C4-2B (cell line): ENCODE data around the gene RPL36.

Experiments used
- H3K27ac ChIP-seq: fragments of 450-650 bp; 2 replicates; pipeline ENCODE4 v1.5.1; 2017
- CTCF ChIP-seq: fragments of 450-650 bp; conservative IDR thresholded peaks from 2 replicates; pipeline ENCODE4 v1.5.1; 2017; ENCODE audit warnings: mild to moderate bottlenecking
- ZFX ChIP-seq: fragments of 450-650 bp; IDR thresholded peaks from 2 replicates; pipeline ENCODE4 v1.6.1; 2017

The RPL36 gene

GRCh38 chr19:5703819-5704818 lies 14.0 kb downstream of the RPL36 start:
- H3K27ac ChIP-seq, result no peak overlapping the region
- TF ChIP-seq CTCF (no peak), ZFX (no peak)

DNA sequence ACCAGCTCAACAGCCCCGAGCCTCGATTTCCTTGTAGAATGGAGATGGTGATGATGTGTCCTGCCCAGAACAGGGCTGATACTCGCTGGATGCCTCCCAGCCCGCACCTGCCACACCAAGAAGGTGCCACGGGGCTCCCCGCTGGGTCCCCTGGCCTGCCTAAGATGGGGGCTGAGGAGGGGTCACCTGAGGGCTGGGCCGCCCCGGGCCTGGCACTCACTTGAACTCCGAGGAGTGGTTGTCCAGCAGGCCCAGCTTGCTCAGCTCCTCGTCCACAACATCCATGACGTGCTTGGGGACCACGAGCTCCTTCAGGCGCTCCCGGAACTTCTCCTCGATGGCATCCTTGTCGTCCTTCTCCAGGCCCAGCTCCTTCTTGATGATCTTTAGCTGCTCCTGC lies 15.5 kb downstream of the RPL36 start:
- TF ChIP-seq CTCF (no peak), ZFX (no peak; the same call in 1 of the 2 replicates)
- no peak overlapping the region for H3K27ac ChIP-seq

DNA sequence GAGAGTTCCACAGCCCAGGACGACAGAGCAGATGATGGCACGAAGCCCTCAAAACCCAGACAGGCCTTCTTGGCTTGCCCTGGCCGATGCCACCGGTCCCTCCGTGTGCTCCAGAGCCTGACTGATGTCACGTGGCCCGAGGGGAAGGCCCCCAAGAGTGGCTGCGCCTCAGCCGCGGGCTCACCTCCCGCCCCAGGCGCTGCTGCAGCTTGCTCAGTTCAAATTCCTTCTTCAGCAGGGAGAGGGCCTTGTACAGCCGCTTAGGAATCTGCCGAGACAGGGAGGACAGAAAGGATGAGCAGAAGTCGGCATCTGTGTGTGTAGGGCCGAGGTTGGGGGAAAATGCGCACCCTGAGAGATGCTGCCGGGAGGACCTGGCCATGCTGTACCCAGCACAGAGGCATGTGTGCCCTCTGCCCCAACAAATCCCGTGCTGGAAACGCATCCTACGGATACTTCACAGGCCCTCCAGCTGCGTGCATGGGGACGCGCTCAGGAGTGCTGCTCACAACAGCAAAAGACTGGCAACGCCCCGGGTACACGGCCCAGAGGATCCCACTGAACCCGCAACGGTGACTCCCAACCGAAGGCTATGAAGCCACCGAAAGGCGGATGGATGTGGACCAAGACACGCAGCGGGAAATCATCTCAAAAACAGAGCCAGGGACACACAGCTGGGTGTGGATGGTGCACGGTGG lies 16.9 kb downstream of the RPL36 start:
- no peak for TF ChIP-seq CTCF
- no peak overlapping the region for H3K27ac ChIP-seq

- TF ChIP-seq CTCF (no peak), ZFX (no peak)
- H3K27ac ChIP-seq, result no peak overlapping the region
Measured at GRCh38 chr19:5707576-5708575, 17.8 kb downstream of the RPL36 start.

- no peak for TF ChIP-seq CTCF
- TF ChIP-seq ZFX, result no peak
- H3K27ac ChIP-seq, result no peak overlapping the region
Measured at GRCh38 chr19:5711025-5711424, 20.9 kb downstream of the RPL36 start.

DNA sequence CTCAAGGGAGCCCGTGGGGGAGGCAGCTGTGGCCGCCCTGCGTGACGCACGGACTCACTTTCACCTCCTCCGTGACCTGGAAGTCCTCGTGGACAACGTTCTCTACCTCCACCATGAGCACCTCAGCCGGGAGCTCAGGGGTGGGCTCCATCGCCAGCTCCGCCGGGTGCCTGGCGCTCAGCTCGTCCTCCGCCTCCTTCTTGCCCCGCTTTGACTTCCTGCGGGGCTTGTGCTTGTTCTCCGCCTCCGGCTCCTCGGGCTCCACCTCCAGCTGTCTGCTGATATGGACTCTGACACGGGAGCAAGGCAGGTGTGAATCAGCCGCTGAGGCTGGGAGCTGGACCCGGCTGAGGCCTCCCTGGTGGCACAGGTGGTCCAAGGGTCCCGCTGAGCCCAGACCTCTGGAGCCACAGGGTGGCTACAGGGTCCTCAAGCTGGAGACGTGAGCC lies 21.6 kb downstream of the RPL36 start:
- no peak overlapping the region for H3K27ac ChIP-seq
- TF ChIP-seq CTCF, result no peak
- no peak for TF ChIP-seq ZFX
